SK-N-SH treated with all-trans-retinoic acid at 6 μM for 48 hours (cell line): ENCODE measurements around the gene ARMH1.

Experiments
- ATAC-seq: fragments of 200-7000 bp; cut with Tn5 transposase; 3 replicates; pipeline ENCODE4 v1.9.1; 2020; ENCODE audit warnings: mild to moderate bottlenecking, moderate library complexity
- ARNTL ChIP-seq: fragments of 450-650 bp; formaldehyde crosslinking; IDR thresholded peaks from 2 replicates; pipeline ENCODE4 v1.5.0; 2020; ENCODE audit warnings: low read depth, mild to moderate bottlenecking, moderate library complexity, borderline replicate concordance
- BACH2 ChIP-seq: fragments of 250-450 bp; sonication (Bioruptor Pico); IDR thresholded peaks from 2 replicates; pipeline ENCODE4 v1.9.0; 2021; ENCODE audit warnings: mild to moderate bottlenecking, borderline replicate concordance
- CSDC2 ChIP-seq: fragments of 250-450 bp; sonication (Bioruptor Pico); IDR thresholded peaks from 2 replicates; pipeline ENCODE4 v1.5.0; 2020; ENCODE audit warnings: mild to moderate bottlenecking, moderate library complexity
- GLIS3 ChIP-seq: fragments of 250-450 bp; sonication (Bioruptor Pico); IDR thresholded peaks from 2 replicates; pipeline ENCODE4 v1.5.0; 2020; ENCODE audit warnings: mild to moderate bottlenecking, moderate library complexity
- ISL1 ChIP-seq: fragments of 250-450 bp; sonication (Bioruptor Pico); IDR thresholded peaks from 2 replicates; pipeline ENCODE4 v2.1.2; 2022; ENCODE audit warnings: mild to moderate bottlenecking, moderate library complexity
- OSR1 ChIP-seq: fragments of 250-450 bp; sonication (Bioruptor Pico); IDR thresholded peaks from 2 replicates; pipeline ENCODE4 v1.8.0; 2022; ENCODE audit warnings: moderate library complexity, mild to moderate bottlenecking, inconsistent platforms
- PPARA ChIP-seq: fragments of 250-450 bp; sonication (Bioruptor Pico); IDR thresholded peaks from 2 replicates; pipeline ENCODE4 v1.5.0; 2020; ENCODE audit warnings: mild to moderate bottlenecking, borderline replicate concordance
- RARB ChIP-seq: fragments of 250-450 bp; sonication (Bioruptor Pico); IDR thresholded peaks from 2 replicates; pipeline ENCODE4 v1.8.0; 2021; ENCODE audit warnings: mild to moderate bottlenecking, moderate library complexity
- SNAI2 ChIP-seq: fragments of 250-450 bp; sonication (Bioruptor Pico); IDR thresholded peaks from 2 replicates; pipeline ENCODE4 v1.5.0; 2020; ENCODE audit warnings: mild to moderate bottlenecking, moderate library complexity
- TCF4 ChIP-seq: fragments of 250-450 bp; sonication (Bioruptor Pico); IDR thresholded peaks from 2 replicates; pipeline ENCODE4 v1.8.0; 2021; ENCODE audit warnings: mild to moderate bottlenecking, moderate library complexity, borderline replicate concordance
- TOX ChIP-seq: fragments of 250-450 bp; sonication (Bioruptor Pico); IDR thresholded peaks from 2 replicates; pipeline ENCODE4 v1.8.0; 2021; ENCODE audit warnings: mild to moderate bottlenecking, moderate library complexity, borderline replicate concordance
- ZC3H10 ChIP-seq: fragments of 250-450 bp; sonication (Bioruptor Pico); IDR thresholded peaks from 2 replicates; pipeline ENCODE4 v1.5.1; 2021; ENCODE audit warnings: mild to moderate bottlenecking, moderate library complexity
- ZFP3 ChIP-seq: fragments of 250-450 bp; sonication (Bioruptor Pico); IDR thresholded peaks from 2 replicates; pipeline ENCODE4 v1.5.0; 2020; ENCODE audit warnings: mild to moderate bottlenecking, moderate library complexity
- ZFP30 ChIP-seq: fragments of 450-650 bp; formaldehyde crosslinking; IDR thresholded peaks from 2 replicates; pipeline ENCODE4 v1.5.0; 2022; ENCODE audit warnings: mild to moderate bottlenecking, moderate library complexity
- ZNF565 ChIP-seq: fragments of 450-650 bp; formaldehyde crosslinking; conservative IDR thresholded peaks from 2 replicates; pipeline ENCODE4 v1.5.0; 2020; ENCODE audit warnings: low read depth, mild to moderate bottlenecking, moderate library complexity
- ZNF70 ChIP-seq: fragments of 450-650 bp; formaldehyde crosslinking; IDR thresholded peaks from 2 replicates; pipeline ENCODE4 v1.5.0; 2020; ENCODE audit warnings: mild to moderate bottlenecking, moderate library complexity
- ZNF8 ChIP-seq: fragments of 450-650 bp; formaldehyde crosslinking; IDR thresholded peaks from 2 replicates; pipeline ENCODE4 v1.5.0; 2020; ENCODE audit warnings: mild to moderate bottlenecking, moderate library complexity
- TF ChIP-seq, protein P1 (sequence below): fragments of 250-450 bp; sonication (Bioruptor Pico); IDR thresholded peaks from 2 replicates; pipeline ENCODE4 v1.5.1; 2021; ENCODE audit warnings: mild to moderate bottlenecking, moderate library complexity
- TF ChIP-seq, protein P2 (sequence below): fragments of 250-450 bp; sonication (Bioruptor Pico); IDR thresholded peaks from 2 replicates; pipeline ENCODE4 v1.5.1; 2020; ENCODE audit warnings: low read depth, mild to moderate bottlenecking, moderate library complexity
- TF ChIP-seq, protein P3 (sequence below): fragments of 250-450 bp; sonication (Bioruptor Pico); IDR thresholded peaks from 2 replicates; pipeline ENCODE4 v1.8.0; 2021; ENCODE audit warnings: low read depth, mild to moderate bottlenecking, moderate library complexity, borderline replicate concordance
- TF ChIP-seq, protein P4 (sequence below): fragments of 250-450 bp; sonication (Bioruptor Pico); IDR thresholded peaks from 2 replicates; pipeline ENCODE4 v1.8.0; 2020; ENCODE audit warnings: mild to moderate bottlenecking, moderate library complexity, borderline replicate concordance
- TF ChIP-seq, protein P5 (sequence below): fragments of 250-450 bp; sonication (Bioruptor Pico); IDR thresholded peaks from 2 replicates; pipeline ENCODE4 v1.5.0; 2020; ENCODE audit warnings: mild to moderate bottlenecking, moderate library complexity

The ARMH1 gene

DNA sequence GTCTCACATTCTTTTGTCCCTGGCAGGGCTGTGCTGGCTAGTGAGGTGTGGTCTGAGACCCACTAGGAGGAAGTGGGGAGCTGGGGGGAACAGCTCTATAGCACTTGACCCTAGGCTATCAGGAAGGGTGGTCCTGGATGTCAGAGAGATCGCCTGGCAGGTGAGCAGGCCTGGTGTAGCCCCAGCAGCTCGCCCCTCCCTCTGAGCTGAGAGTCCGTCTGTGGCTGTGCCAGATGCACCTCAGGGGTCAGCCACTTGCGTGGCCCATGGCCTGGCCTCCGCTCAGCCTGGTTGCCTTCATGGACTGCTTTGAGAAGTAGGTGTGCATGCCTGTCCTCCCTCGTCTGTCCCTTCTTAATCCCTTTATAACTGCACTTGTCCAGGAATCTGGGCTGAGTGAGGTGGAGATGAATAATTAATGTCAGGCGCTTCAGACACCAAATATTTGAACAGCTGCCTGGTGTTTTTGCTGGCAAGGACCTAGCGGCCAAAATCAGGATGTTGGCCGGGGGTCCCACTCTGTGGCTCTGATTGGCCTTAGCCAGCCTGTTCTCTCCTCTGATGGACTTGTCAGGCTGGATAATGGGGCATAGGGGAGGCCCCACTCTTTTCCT lies 30.7 kb upstream of the ARMH1 start:
- no peak for ATAC-seq
- TF ChIP-seq ARNTL (CRISPR knock-in tag) (no peak), ISL1 (CRISPR knock-in tag) (no peak), ZNF8 (CRISPR knock-in tag) (no peak), BACH2 (CRISPR knock-in tag) (no peak), ZC3H10 (CRISPR knock-in tag) (no peak), SNAI2 (CRISPR knock-in tag) (no peak), ZFP30 (CRISPR knock-in tag) (no peak), CSDC2 (no peak), GLIS3 (CRISPR knock-in tag) (no peak), TCF4 (CRISPR knock-in tag) (no peak)
- TF ChIP-seq, protein P1, sequence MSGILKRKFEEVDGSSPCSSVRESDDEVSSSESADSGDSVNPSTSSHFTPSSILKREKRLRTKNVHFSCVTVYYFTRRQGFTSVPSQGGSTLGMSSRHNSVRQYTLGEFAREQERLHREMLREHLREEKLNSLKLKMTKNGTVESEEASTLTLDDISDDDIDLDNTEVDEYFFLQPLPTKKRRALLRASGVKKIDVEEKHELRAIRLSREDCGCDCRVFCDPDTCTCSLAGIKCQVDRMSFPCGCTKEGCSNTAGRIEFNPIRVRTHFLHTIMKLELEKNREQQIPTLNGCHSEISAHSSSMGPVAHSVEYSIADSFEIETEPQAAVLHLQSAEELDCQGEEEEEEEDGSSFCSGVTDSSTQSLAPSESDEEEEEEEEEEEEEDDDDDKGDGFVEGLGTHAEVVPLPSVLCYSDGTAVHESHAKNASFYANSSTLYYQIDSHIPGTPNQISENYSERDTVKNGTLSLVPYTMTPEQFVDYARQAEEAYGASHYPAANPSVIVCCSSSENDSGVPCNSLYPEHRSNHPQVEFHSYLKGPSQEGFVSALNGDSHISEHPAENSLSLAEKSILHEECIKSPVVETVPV (CRISPR knock-in tag) = no peak
- TF ChIP-seq, protein P2, sequence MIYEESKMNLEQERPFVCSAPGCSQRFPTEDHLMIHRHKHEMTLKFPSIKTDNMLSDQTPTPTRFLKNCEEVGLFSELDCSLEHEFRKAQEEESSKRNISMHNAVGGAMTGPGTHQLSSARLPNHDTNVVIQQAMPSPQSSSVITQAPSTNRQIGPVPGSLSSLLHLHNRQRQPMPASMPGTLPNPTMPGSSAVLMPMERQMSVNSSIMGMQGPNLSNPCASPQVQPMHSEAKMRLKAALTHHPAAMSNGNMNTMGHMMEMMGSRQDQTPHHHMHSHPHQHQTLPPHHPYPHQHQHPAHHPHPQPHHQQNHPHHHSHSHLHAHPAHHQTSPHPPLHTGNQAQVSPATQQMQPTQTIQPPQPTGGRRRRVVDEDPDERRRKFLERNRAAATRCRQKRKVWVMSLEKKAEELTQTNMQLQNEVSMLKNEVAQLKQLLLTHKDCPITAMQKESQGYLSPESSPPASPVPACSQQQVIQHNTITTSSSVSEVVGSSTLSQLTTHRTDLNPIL (CRISPR knock-in tag) = no peak

DNA sequence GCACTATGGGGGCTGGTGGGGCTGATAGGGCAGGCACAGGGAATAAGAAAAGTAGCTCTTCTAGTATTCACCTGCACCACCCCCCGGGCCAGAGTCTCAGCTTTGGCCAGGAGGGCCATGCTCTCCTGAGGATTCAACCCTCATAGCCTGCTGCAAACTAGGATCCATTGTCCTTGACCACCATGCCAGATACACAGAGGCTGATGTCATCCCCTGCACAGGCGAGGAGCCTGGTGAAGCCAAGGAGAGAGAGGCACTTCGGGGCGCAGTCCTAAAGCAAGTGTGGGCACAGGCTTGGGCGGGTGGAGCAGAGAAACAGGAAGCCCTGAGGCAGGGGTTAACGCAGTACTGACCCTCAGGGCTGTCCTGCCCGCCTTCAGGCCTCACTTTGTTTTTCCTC lies 29.7 kb upstream of the ARMH1 start:
- no peak for ATAC-seq
- TF ChIP-seq GLIS3 (CRISPR knock-in tag) (no peak), BACH2 (CRISPR knock-in tag) (no peak), ZNF565 (CRISPR knock-in tag) (no peak), ARNTL (CRISPR knock-in tag) (no peak), ZFP30 (CRISPR knock-in tag) (no peak), ZNF8 (CRISPR knock-in tag) (no peak), ISL1 (CRISPR knock-in tag) (no peak), TCF4 (CRISPR knock-in tag) (no peak)
- TF ChIP-seq, protein P2 (CRISPR knock-in tag) = no peak
- TF ChIP-seq, protein P3, sequence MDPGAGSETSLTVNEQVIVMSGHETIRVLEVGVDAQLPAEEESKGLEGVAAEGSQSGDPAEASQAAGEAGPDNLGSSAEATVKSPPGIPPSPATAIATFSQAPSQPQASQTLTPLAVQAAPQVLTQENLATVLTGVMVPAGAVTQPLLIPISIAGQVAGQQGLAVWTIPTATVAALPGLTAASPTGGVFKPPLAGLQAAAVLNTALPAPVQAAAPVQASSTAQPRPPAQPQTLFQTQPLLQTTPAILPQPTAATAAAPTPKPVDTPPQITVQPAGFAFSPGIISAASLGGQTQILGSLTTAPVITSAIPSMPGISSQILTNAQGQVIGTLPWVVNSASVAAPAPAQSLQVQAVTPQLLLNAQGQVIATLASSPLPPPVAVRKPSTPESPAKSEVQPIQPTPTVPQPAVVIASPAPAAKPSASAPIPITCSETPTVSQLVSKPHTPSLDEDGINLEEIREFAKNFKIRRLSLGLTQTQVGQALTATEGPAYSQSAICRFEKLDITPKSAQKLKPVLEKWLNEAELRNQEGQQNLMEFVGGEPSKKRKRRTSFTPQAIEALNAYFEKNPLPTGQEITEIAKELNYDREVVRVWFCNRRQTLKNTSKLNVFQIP (CRISPR knock-in tag) = no peak
- TF ChIP-seq, protein P1 (CRISPR knock-in tag) = no peak

DNA sequence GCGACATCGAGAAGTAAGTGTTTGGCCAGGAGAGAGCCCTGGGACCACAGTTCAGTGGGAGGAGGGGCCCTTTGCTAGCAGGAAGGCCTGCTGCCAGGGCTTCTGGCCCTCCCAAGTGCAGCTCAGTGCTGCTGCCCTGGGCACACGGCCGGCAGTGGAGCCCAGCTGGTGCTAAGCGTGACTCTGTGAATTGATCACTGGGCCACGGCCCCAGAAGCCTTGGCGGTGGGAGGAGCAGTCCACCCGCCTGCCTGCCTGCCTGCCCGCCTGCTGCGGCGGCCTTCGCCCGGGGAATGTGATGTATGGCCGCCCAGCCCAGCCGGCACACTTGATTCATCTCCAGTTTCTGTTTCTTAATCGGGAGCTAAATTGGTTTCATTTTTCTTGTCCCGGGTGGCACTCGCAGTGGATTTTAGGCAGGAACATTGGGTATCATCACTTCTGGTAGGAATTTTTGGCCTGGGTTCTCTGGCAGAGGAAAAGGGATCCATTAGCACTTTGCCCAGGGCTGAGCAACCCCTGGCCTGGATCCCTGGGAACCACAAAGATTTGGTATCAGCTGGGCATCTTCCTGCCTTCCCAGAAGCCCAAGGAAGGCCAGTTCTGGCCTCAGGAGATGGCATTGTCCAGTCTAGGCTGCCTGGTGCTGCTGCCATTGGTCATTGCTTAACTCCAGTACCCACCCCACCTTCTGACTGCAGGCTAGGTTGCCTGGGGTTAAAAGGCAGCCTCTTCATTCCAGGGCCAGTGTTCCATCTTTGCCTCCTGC lies 28.9 kb upstream of the ARMH1 start:
- no peak for ATAC-seq
- TF ChIP-seq ZC3H10 (CRISPR knock-in tag) (no peak), ZFP3 (CRISPR knock-in tag) (no peak), OSR1 (no peak), ZNF70 (no peak), RARB (CRISPR knock-in tag) (no peak), PPARA (CRISPR knock-in tag) (no peak), CSDC2 (no peak), TOX (CRISPR knock-in tag) (no peak)
- TF ChIP-seq, protein P4, sequence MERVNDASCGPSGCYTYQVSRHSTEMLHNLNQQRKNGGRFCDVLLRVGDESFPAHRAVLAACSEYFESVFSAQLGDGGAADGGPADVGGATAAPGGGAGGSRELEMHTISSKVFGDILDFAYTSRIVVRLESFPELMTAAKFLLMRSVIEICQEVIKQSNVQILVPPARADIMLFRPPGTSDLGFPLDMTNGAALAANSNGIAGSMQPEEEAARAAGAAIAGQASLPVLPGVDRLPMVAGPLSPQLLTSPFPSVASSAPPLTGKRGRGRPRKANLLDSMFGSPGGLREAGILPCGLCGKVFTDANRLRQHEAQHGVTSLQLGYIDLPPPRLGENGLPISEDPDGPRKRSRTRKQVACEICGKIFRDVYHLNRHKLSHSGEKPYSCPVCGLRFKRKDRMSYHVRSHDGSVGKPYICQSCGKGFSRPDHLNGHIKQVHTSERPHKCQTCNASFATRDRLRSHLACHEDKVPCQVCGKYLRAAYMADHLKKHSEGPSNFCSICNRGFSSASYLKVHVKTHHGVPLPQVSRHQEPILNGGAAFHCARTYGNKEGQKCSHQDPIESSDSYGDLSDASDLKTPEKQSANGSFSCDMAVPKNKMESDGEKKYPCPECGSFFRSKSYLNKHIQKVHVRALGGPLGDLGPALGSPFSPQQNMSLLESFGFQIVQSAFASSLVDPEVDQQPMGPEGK (CRISPR knock-in tag) = no peak
- TF ChIP-seq, protein P3 (CRISPR knock-in tag) = no peak
- TF ChIP-seq, protein P5, sequence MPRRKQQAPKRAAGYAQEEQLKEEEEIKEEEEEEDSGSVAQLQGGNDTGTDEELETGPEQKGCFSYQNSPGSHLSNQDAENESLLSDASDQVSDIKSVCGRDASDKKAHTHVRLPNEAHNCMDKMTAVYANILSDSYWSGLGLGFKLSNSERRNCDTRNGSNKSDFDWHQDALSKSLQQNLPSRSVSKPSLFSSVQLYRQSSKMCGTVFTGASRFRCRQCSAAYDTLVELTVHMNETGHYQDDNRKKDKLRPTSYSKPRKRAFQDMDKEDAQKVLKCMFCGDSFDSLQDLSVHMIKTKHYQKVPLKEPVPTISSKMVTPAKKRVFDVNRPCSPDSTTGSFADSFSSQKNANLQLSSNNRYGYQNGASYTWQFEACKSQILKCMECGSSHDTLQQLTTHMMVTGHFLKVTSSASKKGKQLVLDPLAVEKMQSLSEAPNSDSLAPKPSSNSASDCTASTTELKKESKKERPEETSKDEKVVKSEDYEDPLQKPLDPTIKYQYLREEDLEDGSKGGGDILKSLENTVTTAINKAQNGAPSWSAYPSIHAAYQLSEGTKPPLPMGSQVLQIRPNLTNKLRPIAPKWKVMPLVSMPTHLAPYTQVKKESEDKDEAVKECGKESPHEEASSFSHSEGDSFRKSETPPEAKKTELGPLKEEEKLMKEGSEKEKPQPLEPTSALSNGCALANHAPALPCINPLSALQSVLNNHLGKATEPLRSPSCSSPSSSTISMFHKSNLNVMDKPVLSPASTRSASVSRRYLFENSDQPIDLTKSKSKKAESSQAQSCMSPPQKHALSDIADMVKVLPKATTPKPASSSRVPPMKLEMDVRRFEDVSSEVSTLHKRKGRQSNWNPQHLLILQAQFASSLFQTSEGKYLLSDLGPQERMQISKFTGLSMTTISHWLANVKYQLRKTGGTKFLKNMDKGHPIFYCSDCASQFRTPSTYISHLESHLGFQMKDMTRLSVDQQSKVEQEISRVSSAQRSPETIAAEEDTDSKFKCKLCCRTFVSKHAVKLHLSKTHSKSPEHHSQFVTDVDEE = no peak
